ENCODE results near the gene SMAD2. TPM values are rescaled to one million over a fixed set of nuclear protein-coding genes. Genes with fewer than 3 reads are reported as not detected.
A peak's percentile ranks its signal among the peaks of the same experiment; 100 is the strongest.

SMAD2 gene
- total RNA-seq (ENCODE audit: unreplicated experiment) = 150 TPM
- long read RNA-seq, full-length matches to known transcripts = 16 of 37 reads
- long read RNA-seq, partial matches to known transcripts = 11 of 37 reads
- long read RNA-seq, other reads (novel, unspliced or antisense) = 10 of 37 reads

GRCh38 chr18:47930199-47930930 is at the start of gene SMAD2:
SMAD2 (minus strand) TSS chr18:47930659; CDS start chr18:47896756, 33,903 bp downstream.
- Mint-ChIP-seq H3K27me3 (ENCODE audit: unreplicated experiment) (peaks cover 7% of the 10 kb centered on the region), H3K9me3 (ENCODE audit: unreplicated experiment) (no peaks in the 10 kb centered on the region), H3K4me1 (ENCODE audit: unreplicated experiment) (peaks cover 43% of the 10 kb centered on the region), H3K4me3 (ENCODE audit: unreplicated experiment) (peak within 1 kb of the TSS; percentile 99), H3K27ac (ENCODE audit: unreplicated experiment) (peak within 1 kb of the TSS; percentile 95), H3K36me3 (ENCODE audit: low read depth, unreplicated experiment) (peaks cover 5% of the 10 kb centered on the region)
- peak; percentile 85 for DNase-seq (ENCODE audit: low spot score)
- no peak for TF ChIP-seq CTCF (IDR thresholded peaks at IDR 0.05; ENCODE audit: unreplicated experiment)

GRCh38 chr18:47979611-47980200 is 49.2 kb upstream of the SMAD2 start:
- Mint-ChIP-seq H3K9me3 (ENCODE audit: unreplicated experiment) (no peaks in the 10 kb centered on the region), H3K4me3 (ENCODE audit: unreplicated experiment) (no peak overlapping the region), H3K36me3 (ENCODE audit: low read depth, unreplicated experiment) (no peaks in the 10 kb centered on the region), H3K4me1 (ENCODE audit: unreplicated experiment) (peaks cover 20% of the 10 kb centered on the region), H3K27ac (ENCODE audit: unreplicated experiment) (no peak overlapping the region), H3K27me3 (ENCODE audit: unreplicated experiment) (no peaks in the 10 kb centered on the region)
- no peak for TF ChIP-seq CTCF (IDR thresholded peaks at IDR 0.05; ENCODE audit: unreplicated experiment)
- no peak for DNase-seq (ENCODE audit: low spot score)

GRCh38 chr18:47978603-47979002 is 48.1 kb upstream of the SMAD2 start:
- Mint-ChIP-seq H3K27ac (ENCODE audit: unreplicated experiment) (no peak overlapping the region), H3K36me3 (ENCODE audit: low read depth, unreplicated experiment) (no peaks in the 10 kb centered on the region), H3K4me3 (ENCODE audit: unreplicated experiment) (no peak overlapping the region), H3K9me3 (ENCODE audit: unreplicated experiment) (no peaks in the 10 kb centered on the region), H3K27me3 (ENCODE audit: unreplicated experiment) (no peaks in the 10 kb centered on the region), H3K4me1 (ENCODE audit: unreplicated experiment) (peaks cover 20% of the 10 kb centered on the region)
- no peak for TF ChIP-seq CTCF (IDR thresholded peaks at IDR 0.05; ENCODE audit: unreplicated experiment)
- no peak for DNase-seq (ENCODE audit: low spot score)

GRCh38 chr18:47978141-47978540 is 47.7 kb upstream of the SMAD2 start:
- no peak for TF ChIP-seq CTCF (IDR thresholded peaks at IDR 0.05; ENCODE audit: unreplicated experiment)
- DNase-seq (ENCODE audit: low spot score) = no peak
- H3K4me1 Mint-ChIP-seq (ENCODE audit: unreplicated experiment) = peaks cover 20% of the 10 kb centered on the region
- no peak overlapping the region for H3K4me3 Mint-ChIP-seq (ENCODE audit: unreplicated experiment)
- H3K36me3 Mint-ChIP-seq (ENCODE audit: low read depth, unreplicated experiment) = no peaks in the 10 kb centered on the region
- no peak overlapping the region for H3K27ac Mint-ChIP-seq (ENCODE audit: unreplicated experiment)
- peaks cover 3% of the 10 kb centered on the region for H3K27me3 Mint-ChIP-seq (ENCODE audit: unreplicated experiment)
- H3K9me3 Mint-ChIP-seq (ENCODE audit: unreplicated experiment) = no peaks in the 10 kb centered on the region

- no peak overlapping the region for H3K27ac Mint-ChIP-seq (ENCODE audit: unreplicated experiment)
- no peak overlapping the region for H3K4me3 Mint-ChIP-seq (ENCODE audit: unreplicated experiment)
- H3K36me3 Mint-ChIP-seq (ENCODE audit: low read depth, unreplicated experiment) = no peaks in the 10 kb centered on the region
- H3K4me1 Mint-ChIP-seq (ENCODE audit: unreplicated experiment) = peaks cover 28% of the 10 kb centered on the region
- no peak for TF ChIP-seq CTCF (IDR thresholded peaks at IDR 0.05; ENCODE audit: unreplicated experiment)
- no peaks in the 10 kb centered on the region for H3K9me3 Mint-ChIP-seq (ENCODE audit: unreplicated experiment)
- no peak for DNase-seq (ENCODE audit: low spot score)
- peaks cover 4% of the 10 kb centered on the region for H3K27me3 Mint-ChIP-seq (ENCODE audit: unreplicated experiment)
Measured at GRCh38 chr18:47975701-47976100, 45.2 kb upstream of the SMAD2 start.

Data from endothelial cell (in vitro differentiated cells).